ENCODE measurements around the gene UNCX. TPM values are rescaled to one million over a fixed set of nuclear protein-coding genes. Genes with fewer than 3 reads are reported as not detected.

Gene UNCX
- total and polyA plus RNA-seq, 2 of the 8 experiments (the other 6 are each of a cell fraction or from before 2014, with no cell fraction given), result not detected

GRCh38 chr7:1242606-1243289 lies 10.1 kb downstream of the UNCX start (continued):
- TF ChIP-seq SP4 (IDR thresholded peaks at IDR 0.05; ENCODE audit: low read length) (no peak), RBBP5 (IDR thresholded peaks at IDR 0.05; ENCODE audit: borderline replicate concordance, low read depth, low read length) (no peak), JUN (IDR thresholded peaks at IDR 0.05; ENCODE audit: low read depth, low read length) (no peak), KDM4A (IDR thresholded peaks at IDR 0.05; ENCODE audit: low read depth, low read length, severe bottlenecking) (no peak), EP300 (IDR thresholded peaks at IDR 0.05; ENCODE audit: borderline replicate concordance in 1 of 2, low read depth in 2 of 2, low read length in 2 of 2) (no peak)
